GM18909 (cell line): ENCODE measurements around the gene KCNJ5.
A peak's percentile ranks its signal among the peaks of the same experiment; 100 is the strongest.

ENCODE experiments used
- ATAC-seq: cut with Tn5 transposase; IDR thresholded peaks from one replicate; pipeline ENCODE4 v1.9.1; 2021; ENCODE audit warnings: mild to moderate bottlenecking; ENCODE audit not compliant: unreplicated experiment, poor library complexity

The KCNJ5 gene

GRCh38 chr11:128890543-128891368, at the start of gene KCNJ5:
KCNJ5 (plus strand) TSS chr11:128891356; CDS start chr11:128911274, 19,918 bp downstream.
- no peak for ATAC-seq

GRCh38 chr11:128841461-128842072, 49.6 kb upstream of the KCNJ5 start:
- ATAC-seq, result peak; percentile 75

GRCh38 chr11:128843198-128843785, 47.9 kb upstream of the KCNJ5 start:
- no peak for ATAC-seq

GRCh38 chr11:128845334-128845780, 45.8 kb upstream of the KCNJ5 start:
- no peak for ATAC-seq

DNA sequence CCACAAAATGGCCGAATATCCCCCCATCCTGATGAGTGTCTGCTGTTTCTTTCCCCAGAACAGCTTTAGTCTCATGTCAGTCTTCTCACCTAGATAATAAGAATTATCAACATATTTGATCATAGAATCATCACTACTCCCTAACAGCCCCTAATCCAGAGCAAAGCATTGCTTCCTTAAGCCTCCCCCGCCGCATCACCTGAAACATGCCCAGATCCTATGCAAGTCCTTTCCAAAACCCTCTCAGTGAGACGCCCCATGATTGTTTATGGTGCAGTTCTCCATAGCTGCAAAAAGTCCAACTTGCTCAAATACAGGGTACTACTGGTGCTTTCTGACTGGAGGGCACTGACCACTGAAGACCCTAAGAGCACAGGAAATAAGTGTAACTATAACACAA, 44.2 kb upstream of the KCNJ5 start:
- ATAC-seq, result no peak

GRCh38 chr11:128848815-128849455, 42.2 kb upstream of the KCNJ5 start:
- peak; percentile 94 for ATAC-seq

- ATAC-seq, result no peak
Observed at GRCh38 chr11:128852327-128853023, 38.7 kb upstream of the KCNJ5 start.

- no peak for ATAC-seq
Observed at GRCh38 chr11:128853559-128853958, 37.6 kb upstream of the KCNJ5 start.

GRCh38 chr11:128854841-128855240, 36.3 kb upstream of the KCNJ5 start:
- ATAC-seq, result no peak

- ATAC-seq, result no peak
Observed at GRCh38 chr11:128856241-128856640, 34.9 kb upstream of the KCNJ5 start.

- ATAC-seq, result no peak
Observed at GRCh38 chr11:128857341-128857740, 33.8 kb upstream of the KCNJ5 start.

DNA sequence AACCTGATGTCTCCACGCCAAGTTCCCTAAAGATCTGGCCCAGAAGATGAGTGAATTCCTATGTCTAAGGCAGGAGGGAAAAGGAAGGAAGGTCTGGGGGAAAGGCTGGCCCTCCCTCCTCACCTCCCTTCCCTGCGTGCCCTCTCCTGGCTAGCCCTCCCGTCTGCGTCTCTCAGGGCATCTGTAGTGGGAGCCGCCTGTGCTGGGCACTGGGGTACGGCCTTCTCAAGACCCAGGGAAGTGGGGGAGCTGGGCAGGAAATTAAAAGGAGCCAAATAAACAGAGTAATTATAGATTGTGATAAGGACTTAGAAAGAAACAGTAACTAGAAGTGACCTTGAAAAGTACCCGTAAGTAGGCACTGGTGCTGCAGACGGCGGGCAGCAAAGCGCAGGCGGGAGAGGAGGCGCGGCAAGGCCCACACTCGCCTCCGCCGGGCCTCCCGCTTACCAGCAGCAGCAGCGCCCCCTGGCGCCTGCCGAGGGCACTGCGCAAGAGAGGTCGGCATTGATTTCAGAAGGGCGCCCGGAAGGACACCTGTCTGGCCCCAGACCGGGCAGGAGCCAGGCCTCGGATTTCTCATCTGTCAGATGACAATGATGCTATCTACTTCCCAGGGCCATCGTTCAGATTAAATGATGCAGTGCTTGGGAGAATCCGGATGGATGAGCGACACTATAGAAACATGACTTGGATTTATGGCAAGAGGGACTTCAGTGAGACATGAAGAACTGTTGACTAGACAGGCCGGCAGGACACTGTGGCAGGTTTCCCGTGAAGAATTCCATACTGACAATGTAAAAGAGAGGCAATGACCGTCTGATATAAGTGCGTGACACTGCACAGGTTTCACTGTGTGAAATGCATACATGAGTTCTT, 31.4 kb upstream of the KCNJ5 start:
- peak; percentile 95 for ATAC-seq

GRCh38 chr11:128860571-128861361, 30.4 kb upstream of the KCNJ5 start:
- no peak for ATAC-seq

DNA sequence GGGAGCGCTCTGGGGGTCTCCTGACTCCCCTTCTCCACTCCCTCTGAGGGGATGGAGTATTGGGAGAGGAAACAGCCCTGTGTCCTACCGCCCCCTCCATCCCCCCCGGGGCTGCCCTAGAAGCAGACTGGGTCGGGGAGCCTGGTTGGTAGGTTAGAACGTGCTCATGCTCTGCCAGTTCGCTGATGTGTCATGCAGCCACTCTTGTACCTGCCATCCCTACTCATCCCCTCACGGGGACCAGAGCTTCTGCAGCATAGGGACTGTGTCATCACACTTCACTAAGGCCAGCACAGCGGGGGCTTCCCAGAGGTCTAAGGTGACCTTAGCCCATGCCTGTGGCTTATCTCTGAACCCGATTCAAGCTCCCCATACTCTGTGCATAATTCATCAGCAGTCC, 28.8 kb upstream of the KCNJ5 start:
- no peak for ATAC-seq

DNA sequence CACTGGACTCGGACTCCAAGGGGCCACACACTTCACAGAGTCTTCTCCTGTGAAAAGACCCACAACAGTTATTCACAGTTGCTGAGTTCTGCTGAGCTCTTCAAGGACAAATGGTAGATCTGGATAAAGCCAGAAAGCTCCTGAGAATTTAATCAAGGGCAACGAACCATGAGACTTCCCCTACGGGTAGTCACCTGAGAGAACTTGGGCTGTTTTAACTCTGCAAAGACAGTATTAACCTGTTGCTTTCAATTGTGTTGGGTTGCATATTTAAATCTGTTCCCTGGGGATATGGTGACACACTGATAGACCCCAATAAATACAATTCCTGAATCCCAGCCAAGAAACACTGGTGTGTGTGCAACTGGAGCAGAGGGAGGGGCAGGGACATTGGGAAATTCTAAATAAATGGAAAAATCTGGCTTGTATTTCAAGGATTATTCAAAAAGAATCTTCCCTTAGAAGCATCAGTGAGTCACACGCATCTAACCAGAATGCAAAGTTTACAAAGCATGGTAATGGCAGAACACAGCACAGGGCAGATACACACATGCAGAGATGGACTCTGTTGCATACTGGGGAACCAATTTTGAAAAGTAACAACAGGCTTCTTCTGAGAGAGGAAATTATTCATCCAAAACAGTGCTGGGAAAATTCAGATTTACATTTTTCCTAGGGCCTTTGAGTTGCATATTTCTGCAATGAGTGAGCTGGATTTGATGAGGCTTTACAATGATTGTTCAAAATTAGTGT, 28.1 kb upstream of the KCNJ5 start:
- ATAC-seq, result no peak

- no peak for ATAC-seq
Observed at GRCh38 chr11:128865490-128865889, 25.7 kb upstream of the KCNJ5 start.

DNA sequence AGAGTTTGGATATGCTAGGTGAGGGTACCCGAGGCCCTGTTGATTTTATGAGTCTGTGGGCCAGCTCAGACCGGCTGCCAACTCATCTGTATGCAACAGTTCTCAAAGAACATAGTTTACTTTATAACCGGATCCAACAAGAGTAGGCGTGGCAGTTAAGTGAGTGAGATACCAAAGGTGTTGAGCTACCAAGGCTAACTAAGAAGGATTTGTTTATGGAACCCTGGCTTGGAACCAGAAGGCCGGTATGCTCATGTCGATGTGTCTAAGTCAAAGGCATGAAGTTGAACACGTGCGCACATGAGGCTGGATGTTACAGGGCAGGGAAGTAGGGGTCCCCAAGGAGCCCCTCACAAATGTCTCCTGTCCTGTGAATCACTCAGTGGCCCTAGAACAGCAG, 23.9 kb upstream of the KCNJ5 start, which contains the start of gene KCNJ1:
KCNJ1 (minus strand) TSS at position 20 of the 400 bp plus-strand sequence. CDS start 27,053 bp downstream, outside the sequence.
- ATAC-seq, result no peak
